ENCODE data around the gene IFT74.

Gene IFT74

GRCh38 chr9:26975728-26976707, 19.8 kb downstream of the IFT74 start:
- FAIRE-seq = no peak

DNA sequence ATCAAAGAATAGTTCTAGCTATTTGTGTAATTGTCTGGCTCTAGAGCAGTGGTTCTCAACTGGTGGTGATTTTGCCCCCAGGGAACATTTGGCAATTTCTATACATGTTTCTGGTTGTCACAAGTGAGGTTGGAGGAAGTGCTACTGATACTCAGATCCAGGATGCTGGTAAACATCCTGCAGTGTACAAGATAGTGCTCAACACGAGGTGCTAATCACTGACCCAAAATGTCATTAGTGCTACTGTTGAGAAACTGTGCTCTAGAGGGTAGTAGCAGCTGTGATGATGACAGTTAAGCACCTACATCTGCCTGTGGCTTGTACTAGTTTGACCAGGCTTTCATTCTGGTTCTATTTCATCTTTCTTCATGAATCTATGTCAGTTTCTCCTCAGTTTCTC, 27.1 kb downstream of the IFT74 start:
- FAIRE-seq = no peak

GRCh38 chr9:26995810-26996209, 39.6 kb downstream of the IFT74 start:
- FAIRE-seq = no peak

- no peak for FAIRE-seq
Observed at GRCh38 chr9:27003426-27004077, 47.3 kb downstream of the IFT74 start.

DNA sequence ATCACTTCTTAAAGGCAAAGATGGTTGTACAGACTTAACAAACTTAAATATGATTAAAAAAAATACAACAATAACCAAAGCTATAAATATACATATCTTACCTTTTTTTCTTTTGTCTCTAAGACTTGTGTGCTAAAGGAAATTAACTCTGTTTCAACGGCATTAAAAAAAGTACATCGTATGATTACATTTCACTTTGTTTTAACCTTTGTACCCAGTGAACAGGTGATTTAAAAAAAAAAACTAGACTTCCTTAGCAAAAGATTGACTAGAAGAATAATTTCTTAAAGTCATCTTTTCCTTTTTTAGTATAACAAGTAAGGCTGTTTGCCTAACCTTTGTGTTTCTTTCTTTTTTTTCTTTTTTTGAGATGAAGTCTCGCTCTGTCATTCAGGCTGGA, 49.3 kb downstream of the IFT74 start, which contains the start of gene LRRC19:
Gene LRRC19, minus strand, starts transcription at position 182 of the 400 bp plus-strand sequence. CDS start 5,978 bp downstream, outside the sequence.
- FAIRE-seq = no peak

GRCh38 chr9:27019589-27019988, 63.4 kb downstream of the IFT74 start:
- FAIRE-seq = no peak

DNA sequence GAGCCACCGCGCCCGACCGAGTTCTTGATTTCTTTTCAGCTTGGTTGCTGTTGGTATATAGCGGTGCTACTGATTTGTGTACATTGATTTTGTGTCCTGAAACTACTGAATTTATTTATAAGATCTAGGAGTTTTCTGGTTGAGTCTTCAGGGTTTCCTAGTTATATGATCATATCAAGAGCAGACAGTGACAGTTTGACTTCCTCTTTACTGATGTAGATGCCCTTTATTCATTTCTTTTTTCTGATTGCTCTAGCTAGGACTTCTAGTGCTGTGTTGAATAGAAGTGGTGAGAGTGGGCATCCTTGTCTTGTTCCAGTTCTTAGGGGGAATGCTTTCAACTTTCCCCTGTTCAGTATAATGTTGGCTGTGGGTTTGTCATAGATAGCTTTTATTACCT, 66.7 kb downstream of the IFT74 start:
- FAIRE-seq = no peak

- FAIRE-seq = no peak
Observed at GRCh38 chr9:27029186-27029585, 73.0 kb downstream of the IFT74 start.

DNA sequence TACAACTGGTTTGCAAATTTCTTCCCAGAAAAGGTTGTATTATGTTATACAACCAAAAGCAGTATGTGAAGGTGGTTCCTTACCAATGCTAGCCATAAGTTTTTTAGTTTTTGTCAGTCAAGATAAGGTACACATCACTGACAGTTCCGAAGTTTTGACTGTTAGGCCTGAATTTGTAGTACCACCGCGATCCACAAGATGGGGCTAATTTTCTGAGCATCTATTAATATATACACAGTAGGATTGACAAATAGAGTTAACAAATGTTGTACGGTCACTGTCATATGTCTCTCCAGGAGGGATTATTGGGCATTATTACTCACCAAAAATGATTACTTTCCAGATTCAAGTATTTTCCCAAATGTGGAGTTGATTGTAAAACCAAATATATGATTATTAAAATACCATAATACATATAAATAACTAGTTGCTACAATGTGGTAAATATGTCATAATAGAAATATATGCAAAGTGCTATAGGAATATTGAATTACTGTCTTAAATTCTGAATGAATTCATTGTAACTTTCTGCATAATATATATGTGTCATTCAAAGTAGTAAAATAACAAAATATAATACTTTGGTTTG, 77.7 kb downstream of the IFT74 start:
- FAIRE-seq = peak; percentile 81

DNA sequence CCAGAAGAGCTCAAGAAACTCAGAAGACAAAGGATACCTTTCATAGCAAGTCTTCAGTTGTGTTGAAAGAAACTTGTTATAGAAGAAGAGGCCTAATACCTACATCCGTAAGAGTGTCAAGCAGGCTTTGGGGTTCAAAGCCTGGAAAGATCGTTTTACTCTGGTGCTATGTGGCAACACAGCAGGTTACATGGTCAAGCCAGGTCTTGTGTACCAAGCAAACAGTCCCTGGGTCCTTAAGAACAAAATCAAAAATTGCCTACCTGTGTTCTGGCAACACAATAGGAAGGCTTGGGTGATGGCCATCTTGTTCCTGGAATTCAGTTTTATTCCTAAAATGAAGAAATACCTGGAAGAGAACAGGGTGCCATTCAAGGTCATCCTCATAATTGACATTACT, 81.3 kb downstream of the IFT74 start:
- FAIRE-seq = no peak

DNA sequence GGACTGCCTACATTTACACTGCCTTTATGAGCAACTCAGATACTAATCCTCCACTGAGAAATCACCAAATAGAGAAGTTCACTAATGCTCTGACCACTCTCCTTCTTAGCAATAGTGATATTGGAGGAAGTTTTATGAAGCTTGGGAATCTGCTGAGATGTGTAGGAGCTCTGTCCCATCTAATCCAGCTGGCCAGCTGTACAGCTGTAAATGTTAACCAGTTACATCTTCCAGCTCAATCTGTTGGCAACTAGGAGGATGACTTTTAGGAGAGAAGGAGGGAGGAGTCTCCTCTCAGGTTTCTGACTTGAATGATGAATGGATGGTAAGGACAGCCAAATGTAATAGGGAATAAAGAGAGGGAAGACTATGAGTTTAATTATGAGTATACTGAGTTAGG, 85.5 kb downstream of the IFT74 start:
- no peak for FAIRE-seq

- no peak for FAIRE-seq
Observed at GRCh38 chr9:27042476-27042875, 86.3 kb downstream of the IFT74 start.

DNA sequence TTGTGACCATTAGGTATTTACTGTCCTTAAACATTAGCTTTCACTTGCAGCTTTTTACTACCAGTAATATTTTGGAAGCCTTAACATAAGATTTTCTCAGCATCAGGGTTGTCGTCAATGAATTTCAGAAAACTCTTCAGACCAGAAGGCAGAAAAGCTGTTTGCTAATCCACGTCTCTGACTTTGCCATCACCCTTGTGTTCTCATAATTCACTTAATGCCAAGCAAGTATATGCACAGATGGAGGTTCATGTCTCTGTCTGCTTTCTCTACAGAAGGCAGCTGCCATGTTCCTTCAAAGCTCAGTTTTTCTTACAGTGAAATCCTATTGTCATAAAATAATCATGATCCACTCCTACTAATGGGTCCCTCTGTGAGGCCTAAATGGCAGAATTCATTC, 87.0 kb downstream of the IFT74 start:
- FAIRE-seq = no peak

DNA sequence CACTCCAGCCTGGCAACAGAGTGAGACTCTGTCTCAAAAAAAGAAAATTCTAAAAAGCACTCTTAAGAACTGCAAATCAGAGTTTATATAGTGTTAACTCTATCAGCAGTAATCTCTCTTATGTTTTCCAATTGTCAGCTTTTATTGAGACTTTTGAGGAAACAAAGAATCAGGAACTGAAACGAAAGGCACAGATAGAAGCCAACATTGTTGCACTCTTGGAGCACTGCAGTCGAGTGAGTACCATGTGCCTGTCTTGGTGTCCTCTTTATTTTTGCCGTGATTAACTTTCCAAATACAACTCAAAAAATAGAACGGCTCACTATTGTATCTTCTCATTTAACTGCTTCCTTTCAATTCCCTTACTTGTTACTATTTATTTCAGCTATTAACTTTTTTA, 90.9 kb downstream of the IFT74 start:
- no peak for FAIRE-seq

DNA sequence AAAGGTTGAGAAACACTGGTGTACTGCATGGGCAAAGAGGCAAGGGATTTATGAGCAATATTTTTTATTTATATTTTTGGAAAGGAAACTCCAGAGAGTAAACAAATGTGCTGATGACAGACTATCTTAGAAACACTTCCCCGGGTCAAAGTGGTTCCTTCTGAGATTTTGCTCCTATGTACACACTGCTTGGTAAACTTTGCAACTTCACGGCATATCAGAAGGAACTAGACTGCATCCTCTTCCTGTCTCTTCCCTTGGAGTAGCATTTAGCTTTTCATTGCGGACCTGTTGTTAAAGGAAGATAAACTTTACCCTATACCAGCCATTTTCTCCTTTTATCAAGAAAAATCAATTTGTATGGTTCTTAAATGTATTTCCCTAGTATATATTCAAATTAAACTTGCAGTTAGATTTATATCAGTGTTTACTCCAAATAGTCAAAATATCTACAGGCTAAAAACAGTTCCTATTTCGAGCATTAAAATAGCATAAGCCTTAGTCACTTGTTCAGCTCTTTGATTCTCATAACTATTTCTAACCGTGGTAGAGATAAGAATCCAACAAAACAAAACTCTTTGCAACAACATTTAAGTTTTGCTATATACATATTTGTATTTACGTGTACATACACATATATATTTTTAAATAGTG, 97.3 kb downstream of the IFT74 start:
- FAIRE-seq = no peak

- FAIRE-seq = no peak
Observed at GRCh38 chr9:27054125-27054524, 97.9 kb downstream of the IFT74 start.

DNA sequence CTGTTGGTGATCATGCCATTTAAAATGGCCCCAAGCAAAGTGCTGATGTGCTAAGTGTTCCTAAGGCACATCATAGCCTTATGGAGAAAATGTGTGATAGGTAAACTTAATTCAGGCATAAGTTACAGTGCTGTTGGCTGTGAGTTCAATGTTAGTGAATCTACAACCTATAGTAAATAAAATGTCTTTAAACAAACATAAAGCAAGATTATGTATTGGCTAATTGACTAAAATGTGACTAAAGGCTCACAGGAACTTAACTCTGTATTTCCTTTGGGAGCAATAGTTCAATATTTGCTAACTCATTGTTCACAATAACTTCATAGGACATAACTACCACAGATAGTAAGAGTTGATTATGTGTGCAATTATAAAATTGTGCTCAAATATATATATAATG, 98.6 kb downstream of the IFT74 start:
- FAIRE-seq = no peak

GRCh38 chr9:27059412-27059811, 103.2 kb downstream of the IFT74 start:
- no peak for FAIRE-seq

GRCh38 chr9:27059907-27060306, 103.7 kb downstream of the IFT74 start:
- FAIRE-seq = no peak

DNA sequence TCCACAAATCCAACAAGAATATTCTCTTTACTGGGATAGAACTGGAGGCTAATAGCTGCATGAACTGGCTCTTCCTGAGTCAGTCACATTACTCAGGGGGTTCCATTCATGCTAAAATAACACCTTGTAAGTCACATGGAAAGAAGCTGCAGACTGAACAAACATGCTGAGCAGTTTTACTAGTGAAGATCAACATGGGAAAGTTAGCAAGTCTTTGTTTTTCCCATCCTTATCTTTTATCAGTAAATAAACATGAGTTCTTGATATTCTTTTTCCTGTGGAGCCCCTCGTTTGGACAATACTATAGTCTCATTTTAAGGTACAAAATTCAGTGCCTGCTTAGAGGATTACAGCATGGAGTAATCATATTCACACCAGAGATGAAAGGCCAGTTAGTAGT, 109.1 kb downstream of the IFT74 start:
- no peak for FAIRE-seq

- FAIRE-seq = no peak
Observed at GRCh38 chr9:27073841-27074728, 117.9 kb downstream of the IFT74 start.

- no peak for FAIRE-seq
Observed at GRCh38 chr9:27078685-27079084, 122.5 kb downstream of the IFT74 start.

Measured in endometrium (tissue), 2 donors.